Fibroblast of lung (primary cell): ENCODE data around the gene KLHL42. TPM values are rescaled to one million over a fixed set of nuclear protein-coding genes. Genes with fewer than 3 reads are reported as not detected.

Experiments used
- DNase-seq, 2 donors: peaks; one replicate each; pipeline versions ENCODE4 v3.0.0 to v3.0.0-alpha.2; 2010; ENCODE audit warnings: low read depth in 2 of 2
- H2AFZ ChIP-seq: 2 replicates; pipeline ENCODE4 v1.5.1; 2012; ENCODE audit warnings: low read length, control low read depth, inconsistent platforms
- H3K27ac ChIP-seq: 2 replicates; pipeline ENCODE4 v1.5.1; 2011; ENCODE audit warnings: low read length, control low read depth; ENCODE audit not compliant: insufficient read depth
- H3K27me3 ChIP-seq: 2 replicates; pipeline ENCODE4 v1.5.1; 2011; ENCODE audit warnings: mild to moderate bottlenecking, low read length; ENCODE audit not compliant: control insufficient read depth, insufficient read depth
- H3K36me3 ChIP-seq: 2 replicates; pipeline ENCODE4 v1.5.1; 2011; ENCODE audit warnings: low read length; ENCODE audit not compliant: control insufficient read depth, insufficient read depth
- H3K4me1 ChIP-seq: 2 replicates; pipeline ENCODE4 v1.5.1; 2011; ENCODE audit warnings: low read length; ENCODE audit not compliant: control insufficient read depth, insufficient read depth; ENCODE audit errors: extremely low read depth
- H3K4me2 ChIP-seq: 2 replicates; pipeline ENCODE4 v1.5.1; 2011; ENCODE audit warnings: low read length, control low read depth; ENCODE audit not compliant: insufficient read depth; ENCODE audit errors: extremely low read depth
- H3K4me3 ChIP-seq, 4 experiments: fragments of 200-600 bp in 1 of 4; sonication (generic) in 1 of 4; replicated peaks in 1 of 4; 2 replicates each; pipeline ENCODE4 v1.5.1; 2011 to 2016; ENCODE audit warnings: low read length in 4 of 4, low read depth in 3 of 4, mild to moderate bottlenecking in 3 of 4, control low read depth in 2 of 4, inconsistent platforms in 1 of 4, mixed read lengths in 1 of 4; ENCODE audit not compliant: insufficient read depth in 1 of 4; ENCODE audit errors: control extremely low read depth in 1 of 4
- H3K79me2 ChIP-seq: 2 replicates; pipeline ENCODE4 v1.5.1; 2012; ENCODE audit warnings: mild to moderate bottlenecking, low read length, inconsistent platforms; ENCODE audit not compliant: control insufficient read depth, insufficient read depth
- H3K9ac ChIP-seq: 2 replicates; pipeline ENCODE4 v1.5.1; 2011; ENCODE audit warnings: mild to moderate bottlenecking, low read length, control low read depth; ENCODE audit not compliant: insufficient read depth
- H3K9me3 ChIP-seq: 2 replicates; pipeline ENCODE4 v1.5.1; 2012; ENCODE audit warnings: low read depth, low read length; ENCODE audit not compliant: control insufficient read depth, insufficient read depth
- H4K20me1 ChIP-seq: 2 replicates; pipeline ENCODE4 v1.5.1; 2011; ENCODE audit warnings: low read length; ENCODE audit not compliant: control insufficient read depth, insufficient read depth; ENCODE audit errors: extremely low read depth
- CTCF ChIP-seq, 2 donors: IDR thresholded peaks in 1 of 2; conservative IDR thresholded peaks in 1 of 2; 1 replicate in 1 of 2; 2 replicates in 1 of 2; pipeline ENCODE4 v1.5.1; 2011 to 2012; ENCODE audit warnings: low read length in 2 of 2, control low read depth in 1 of 2, inconsistent platforms in 1 of 2, low read depth in 1 of 2, mild to moderate bottlenecking in 1 of 2
- EZH2 ChIP-seq: IDR thresholded peaks from 2 replicates; pipeline ENCODE4 v1.5.1; 2012; ENCODE audit warnings: low read length, control low read depth, mild to moderate bottlenecking; ENCODE audit errors: missing control alignments
- polyA plus RNA-seq, 2 donors: library from polyadenylated mRNA; depleted of rRNA in 1 of 2; stranded (reverse) in 1 of 2; unstranded in 1 of 2; fragments of >200 nt; gene quantifications; 2 replicates each; pipeline ENCODE4 v1.2.1, GENCODE V29; 2011 to 2012; ENCODE audit warnings: missing spikeins in 1 of 2
- total RNA-seq: library from RNA; depleted of rRNA; stranded (reverse); fragments of >200 nt; gene quantifications from 2 replicates; pipeline ENCODE4 v1.2.1, GENCODE V29; 2014

The KLHL42 gene
- total and polyA plus RNA-seq, 2 donors (not counting 1 experiment from before 2014, with no cell fraction given), result 16.6 to 25.3 TPM

DNA sequence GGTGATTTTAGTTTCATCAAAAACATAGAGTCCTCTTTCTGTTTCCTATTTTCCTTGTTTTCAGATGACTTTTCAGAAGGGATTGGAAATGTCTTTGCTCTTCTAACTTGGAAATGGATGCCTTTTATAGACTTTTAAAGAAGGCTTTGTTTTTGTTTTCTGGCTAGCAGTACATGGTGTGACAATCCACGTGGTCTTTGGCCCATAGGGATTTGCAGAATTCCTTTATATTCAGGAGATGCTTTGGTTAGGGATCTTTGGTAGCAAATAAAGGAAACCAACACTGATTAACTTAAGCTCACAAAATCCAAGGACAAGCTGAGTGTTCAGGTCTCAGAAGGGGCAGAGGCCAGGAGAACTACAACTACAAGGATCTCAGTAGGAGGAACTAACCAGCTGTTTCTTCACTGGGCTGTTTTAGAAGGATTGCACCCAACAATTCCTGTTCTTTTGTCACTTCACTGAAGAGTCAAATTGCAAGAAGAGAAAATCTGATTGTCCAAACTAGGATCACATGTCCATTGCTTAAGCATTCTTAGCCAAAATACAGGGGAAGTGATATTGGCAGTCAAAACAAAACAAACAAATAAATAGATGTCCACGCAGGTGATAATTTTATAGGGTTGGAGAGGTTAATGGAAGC, 58.6 kb downstream of the KLHL42 start:
- H3K27me3 ChIP-seq, result no peaks in the 10 kb centered on the region
- H3K4me3 ChIP-seq, result no peak overlapping the region
- no peaks in the 10 kb centered on the region for H3K79me2 ChIP-seq
- no peaks in the 10 kb centered on the region for H4K20me1 ChIP-seq
- TF ChIP-seq EZH2, result no peak
- TF ChIP-seq CTCF (conservative IDR thresholded peaks at IDR 0.05 in 1 of 2, IDR thresholded peaks at IDR 0.05 in 1 of 2; ENCODE audit: low read depth in 1 of 2, low read length in 2 of 2), result no peak
- no peak overlapping the region for H3K9ac ChIP-seq
- no peak overlapping the region for H2AFZ ChIP-seq
- DNase-seq, result no peak
- H3K27ac ChIP-seq, result no peak overlapping the region
- H3K9me3 ChIP-seq, result no peaks in the 10 kb centered on the region
- H3K36me3 ChIP-seq, result no peaks in the 10 kb centered on the region
- H3K4me1 ChIP-seq, result no peaks in the 10 kb centered on the region
- H3K4me2 ChIP-seq, result no peak overlapping the region

GRCh38 chr12:27840229-27840999, 60.4 kb downstream of the KLHL42 start:
- H3K27me3 ChIP-seq, result no peaks in the 10 kb centered on the region
- no peaks in the 10 kb centered on the region for H3K36me3 ChIP-seq
- H3K4me1 ChIP-seq, result no peaks in the 10 kb centered on the region
- H2AFZ ChIP-seq, result no peak overlapping the region
- no peak overlapping the region for H3K9ac ChIP-seq
- no peaks in the 10 kb centered on the region for H3K9me3 ChIP-seq
- no peak overlapping the region for H3K4me3 ChIP-seq
- H3K27ac ChIP-seq, result no peak overlapping the region
- TF ChIP-seq CTCF (conservative IDR thresholded peaks at IDR 0.05 in 1 of 2, IDR thresholded peaks at IDR 0.05 in 1 of 2; ENCODE audit: low read depth in 1 of 2, low read length in 2 of 2) (peak; percentile 22 to 63), EZH2 (no peak)
- H4K20me1 ChIP-seq, result no peaks in the 10 kb centered on the region
- no peaks in the 10 kb centered on the region for H3K79me2 ChIP-seq
- no peak overlapping the region for H3K4me2 ChIP-seq
- DNase-seq, result peak in 1 of 2 donors; percentile 42

GRCh38 chr12:27841392-27841882, 61.4 kb downstream of the KLHL42 start:
- no peaks in the 10 kb centered on the region for H4K20me1 ChIP-seq
- DNase-seq, result peak in 1 of 2 donors; percentile 64

More at GRCh38 chr12:27841392-27841882, 61.4 kb downstream of the KLHL42 start:
- no peaks in the 10 kb centered on the region for H3K4me1 ChIP-seq
- no peak overlapping the region for H3K27ac ChIP-seq
- no peak overlapping the region for H2AFZ ChIP-seq
- H3K27me3 ChIP-seq, result no peaks in the 10 kb centered on the region
- no peak overlapping the region for H3K4me2 ChIP-seq
- H3K4me3 ChIP-seq, result no peak overlapping the region
- TF ChIP-seq CTCF (conservative IDR thresholded peaks at IDR 0.05 in 1 of 2, IDR thresholded peaks at IDR 0.05 in 1 of 2; ENCODE audit: low read depth in 1 of 2, low read length in 2 of 2), result no peak
- TF ChIP-seq EZH2, result no peak
- no peak overlapping the region for H3K9ac ChIP-seq
- no peaks in the 10 kb centered on the region for H3K9me3 ChIP-seq
- no peaks in the 10 kb centered on the region for H3K79me2 ChIP-seq
- H3K36me3 ChIP-seq, result no peaks in the 10 kb centered on the region
